HG02852 (cell line): ENCODE data around the gene SLC25A25.

Experiments
- ATAC-seq: cut with Tn5 transposase; IDR thresholded peaks from one replicate; pipeline ENCODE4 v1.9.1; 2021; ENCODE audit warnings: mild to moderate bottlenecking, moderate library complexity; ENCODE audit not compliant: unreplicated experiment

SLC25A25 gene

DNA sequence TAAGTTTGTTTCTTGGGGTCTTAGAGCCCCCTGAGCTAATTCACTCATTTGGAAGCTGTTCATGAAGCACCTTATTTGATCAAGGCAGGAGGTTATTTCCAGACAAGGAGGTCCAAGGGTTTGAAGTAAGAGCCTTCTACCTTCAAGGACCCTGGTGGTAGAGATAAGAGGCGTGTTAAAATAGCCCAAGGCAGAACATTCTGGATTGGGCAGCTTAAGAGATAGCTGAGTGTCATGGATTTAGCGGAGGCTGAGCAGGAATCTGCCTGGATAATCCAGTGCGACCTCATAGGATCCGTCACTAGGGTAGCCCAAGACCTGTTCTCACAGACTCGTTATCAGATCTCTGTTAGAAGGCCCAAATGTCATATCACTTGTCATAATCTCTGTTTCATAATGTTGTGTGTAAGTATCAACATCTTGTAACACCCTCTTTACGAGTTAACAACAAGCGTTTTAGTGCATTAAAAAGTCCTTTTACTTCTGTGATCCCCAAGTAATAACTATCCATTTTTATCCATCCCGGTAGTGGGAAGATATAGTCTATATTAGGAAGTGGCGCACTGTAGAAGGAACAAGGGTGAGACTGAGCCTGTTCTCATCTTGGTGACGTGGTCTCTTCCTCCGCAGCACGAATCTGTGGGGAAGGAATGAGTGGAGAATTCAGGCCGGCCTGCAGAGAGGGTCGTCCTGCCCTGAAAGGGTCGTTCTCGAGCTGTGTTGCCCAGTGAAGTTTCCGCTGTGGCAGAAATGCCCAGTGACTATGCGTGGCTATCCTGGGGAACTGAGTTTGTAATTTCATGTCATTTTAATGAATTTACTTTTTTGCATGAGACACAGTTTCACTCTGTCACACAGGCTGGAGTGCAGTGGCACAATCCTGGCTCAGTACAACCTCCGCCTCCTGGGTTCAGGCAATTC, 28.8 kb downstream of the SLC25A25 start:
- ATAC-seq: no peak

DNA sequence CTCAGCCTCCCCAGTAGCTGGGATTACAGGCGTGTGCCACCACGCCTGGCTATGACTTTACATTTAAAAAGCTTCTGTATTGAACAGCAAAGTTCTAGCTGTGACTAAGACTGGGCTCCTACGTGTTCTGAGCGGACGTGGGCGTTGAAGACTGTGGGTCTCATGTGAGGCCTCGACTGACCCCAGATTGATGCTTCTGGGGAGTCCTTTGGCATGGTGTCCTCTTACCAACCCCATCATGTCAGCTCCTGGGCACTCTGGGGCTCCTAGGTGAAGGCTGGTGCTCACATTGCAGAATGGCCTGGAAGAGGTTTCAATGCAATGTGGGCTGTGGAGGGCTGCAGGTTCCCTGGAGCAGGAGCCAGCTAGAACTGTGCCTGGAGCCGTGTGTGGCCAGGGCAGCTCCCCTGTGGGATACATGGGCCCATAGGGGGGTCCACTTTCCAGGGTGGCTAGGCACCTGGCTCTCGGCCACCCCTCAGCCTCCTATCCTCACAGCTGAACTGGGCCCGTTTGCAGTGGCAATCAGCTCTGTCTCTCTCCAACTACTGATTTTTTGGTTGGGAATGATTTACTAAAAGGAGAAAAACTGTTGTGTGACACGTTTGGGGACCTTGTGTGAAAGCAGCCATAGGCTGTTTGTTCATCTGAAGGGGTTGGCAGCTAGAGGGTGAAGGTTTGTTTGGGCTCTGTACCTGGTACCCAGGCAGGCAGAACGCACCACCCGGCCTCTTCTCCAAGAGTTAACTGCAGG, 29.7 kb downstream of the SLC25A25 start:
- ATAC-seq: no peak

- no peak for ATAC-seq
Measured at GRCh38 chr9:128098297-128099230, 30.5 kb downstream of the SLC25A25 start.

DNA sequence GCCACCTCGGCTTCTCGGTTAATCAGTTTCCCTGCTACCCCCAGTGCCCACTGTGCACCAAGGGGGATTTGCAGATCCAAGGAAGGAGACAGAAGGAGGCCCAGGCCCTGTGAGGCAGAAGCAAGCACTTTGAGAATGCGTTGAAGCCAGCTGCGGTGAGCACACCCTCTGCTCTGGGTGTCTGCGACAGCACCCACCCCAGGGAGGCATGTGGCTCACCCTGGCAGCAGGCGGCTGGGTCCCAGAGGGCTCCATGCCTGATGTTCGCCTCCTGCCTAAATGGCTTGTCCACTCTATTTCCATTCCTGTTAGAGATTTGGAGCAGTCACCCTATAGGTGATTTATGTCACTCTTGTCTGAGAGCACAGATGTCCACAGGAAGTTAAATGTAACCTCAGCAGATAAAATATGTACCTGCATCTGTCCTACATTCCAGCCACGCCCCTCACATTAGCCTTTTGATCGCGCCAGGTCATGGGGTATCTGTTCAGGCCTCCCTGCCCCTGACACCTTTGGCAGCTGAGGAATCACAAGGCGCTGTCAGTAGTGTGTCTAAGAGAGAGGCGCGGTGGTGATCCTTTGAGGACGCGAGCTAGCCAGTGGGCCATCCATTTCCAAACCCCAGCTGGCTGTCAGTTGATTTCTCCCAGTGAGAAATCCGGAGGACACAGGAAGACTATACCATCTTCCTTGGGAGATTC, 31.3 kb downstream of the SLC25A25 start:
- no peak for ATAC-seq

DNA sequence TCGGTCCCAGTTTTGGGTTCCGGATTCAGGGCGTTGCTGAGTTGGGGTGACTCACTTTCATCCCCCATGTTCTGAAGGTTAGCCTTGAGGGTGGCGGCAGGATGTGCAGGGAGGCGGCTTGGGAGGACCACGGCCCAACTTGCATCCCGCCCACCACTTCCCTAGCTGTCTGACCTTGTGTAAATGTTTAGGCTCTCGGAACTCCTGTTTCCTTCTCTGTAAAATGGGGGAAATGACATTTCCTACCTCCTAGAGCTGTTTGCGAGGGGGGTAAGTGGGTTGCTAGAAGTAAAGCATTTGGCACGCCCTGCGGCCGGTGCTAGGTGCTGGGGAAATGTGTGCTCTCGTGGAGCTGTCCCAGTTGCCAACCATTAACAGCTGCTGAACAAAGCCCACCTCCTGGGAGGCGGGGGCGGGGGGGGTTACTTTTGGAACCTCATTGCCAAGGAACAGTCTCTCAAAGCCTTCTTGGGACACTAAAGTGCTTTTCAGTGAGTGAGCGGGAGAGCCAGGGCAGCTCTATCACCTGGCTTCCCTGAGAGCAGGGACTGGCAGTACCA, 32.0 kb downstream of the SLC25A25 start:
- ATAC-seq: no peak

GRCh38 chr9:128100581-128100980, 32.5 kb downstream of the SLC25A25 start:
- ATAC-seq: no peak

GRCh38 chr9:128101231-128101661, 33.2 kb downstream of the SLC25A25 start:
- no peak for ATAC-seq

GRCh38 chr9:128101690-128102089, 33.7 kb downstream of the SLC25A25 start:
- no peak for ATAC-seq

- no peak for ATAC-seq
Measured at GRCh38 chr9:128102196-128102595, 34.2 kb downstream of the SLC25A25 start.

DNA sequence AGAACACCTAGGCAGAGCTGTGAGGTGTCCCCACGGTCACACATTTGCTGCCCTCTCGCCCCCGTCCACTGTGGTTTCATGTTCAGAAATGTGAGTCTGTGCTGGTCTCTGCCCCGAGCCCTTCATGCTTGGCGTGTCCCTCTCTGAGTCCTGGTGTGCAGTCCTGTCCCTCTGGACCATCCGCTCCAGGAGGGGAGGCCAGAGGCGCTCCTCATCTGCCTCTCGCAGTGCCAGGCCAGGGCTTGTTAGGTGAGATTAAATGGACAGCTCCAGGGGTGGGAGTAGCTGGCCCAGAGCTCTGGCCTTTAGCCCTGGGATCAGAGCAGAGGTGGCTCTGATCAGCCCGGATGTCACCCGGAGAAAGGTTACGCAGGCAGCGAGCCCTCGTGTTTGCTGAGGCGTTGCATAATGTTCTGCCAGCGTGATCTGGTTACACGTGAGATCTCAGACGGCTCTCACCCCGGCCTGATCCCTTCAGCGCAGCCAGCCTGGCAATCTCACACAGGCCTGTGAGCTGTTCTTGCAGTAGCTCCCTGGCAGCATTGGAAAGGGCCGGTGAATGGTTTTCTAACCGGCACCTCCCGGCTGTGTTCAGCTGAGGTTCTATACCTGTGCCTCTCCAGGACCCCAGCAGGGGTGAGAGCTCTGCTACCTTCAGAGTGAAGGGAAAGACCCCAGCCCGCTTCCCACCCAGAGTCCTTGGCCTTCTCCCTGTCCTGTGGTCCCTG, 35.0 kb downstream of the SLC25A25 start:
- ATAC-seq: no peak

GRCh38 chr9:128103589-128103962, 35.5 kb downstream of the SLC25A25 start:
- ATAC-seq: no peak

DNA sequence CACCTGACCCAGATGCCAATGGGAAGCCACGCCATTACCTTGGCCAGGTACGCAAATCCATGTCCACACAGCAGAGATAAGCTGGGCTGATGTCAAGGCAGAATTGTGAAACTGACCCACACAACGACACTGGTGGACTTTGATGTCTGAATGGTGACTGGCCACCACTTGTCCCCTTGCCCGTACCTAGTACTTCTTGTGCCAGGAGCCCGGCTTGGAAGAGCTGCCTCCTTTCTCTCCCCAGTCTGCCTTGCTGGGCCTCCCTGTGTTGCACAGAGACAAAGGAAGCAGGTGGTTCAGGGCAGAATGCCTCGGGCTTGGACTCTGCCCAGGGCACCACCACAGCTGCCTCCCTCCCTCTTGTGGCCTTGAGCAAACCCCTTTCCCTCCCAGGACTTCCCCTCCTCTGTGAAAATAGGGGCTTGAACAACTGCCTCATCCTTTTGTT, 36.2 kb downstream of the SLC25A25 start:
- no peak for ATAC-seq

- ATAC-seq: no peak
Measured at GRCh38 chr9:128105538-128106175, 37.6 kb downstream of the SLC25A25 start.

GRCh38 chr9:128106181-128106939, 38.3 kb downstream of the SLC25A25 start:
- ATAC-seq: no peak

DNA sequence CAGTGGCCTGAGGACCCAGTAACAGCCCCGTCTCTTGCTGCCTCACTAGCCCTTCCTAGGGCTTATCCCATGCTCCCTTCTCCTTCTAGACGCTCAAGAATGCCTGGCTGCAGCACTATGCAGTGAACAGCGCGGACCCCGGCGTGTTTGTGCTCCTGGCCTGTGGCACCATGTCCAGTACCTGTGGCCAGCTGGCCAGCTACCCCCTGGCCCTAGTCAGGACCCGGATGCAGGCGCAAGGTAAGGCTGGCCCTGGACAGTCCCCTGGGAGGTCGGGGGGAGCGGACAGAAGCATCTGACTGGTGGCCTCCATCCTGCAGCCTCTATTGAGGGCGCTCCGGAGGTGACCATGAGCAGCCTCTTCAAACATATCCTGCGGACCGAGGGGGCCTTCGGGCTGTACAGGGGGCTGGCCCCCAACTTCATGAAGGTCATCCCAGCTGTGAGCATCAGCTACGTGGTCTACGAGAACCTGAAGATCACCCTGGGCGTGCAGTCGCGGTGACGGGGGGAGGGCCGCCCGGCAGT, 39.0 kb downstream of the SLC25A25 start:
- ATAC-seq: no peak

DNA sequence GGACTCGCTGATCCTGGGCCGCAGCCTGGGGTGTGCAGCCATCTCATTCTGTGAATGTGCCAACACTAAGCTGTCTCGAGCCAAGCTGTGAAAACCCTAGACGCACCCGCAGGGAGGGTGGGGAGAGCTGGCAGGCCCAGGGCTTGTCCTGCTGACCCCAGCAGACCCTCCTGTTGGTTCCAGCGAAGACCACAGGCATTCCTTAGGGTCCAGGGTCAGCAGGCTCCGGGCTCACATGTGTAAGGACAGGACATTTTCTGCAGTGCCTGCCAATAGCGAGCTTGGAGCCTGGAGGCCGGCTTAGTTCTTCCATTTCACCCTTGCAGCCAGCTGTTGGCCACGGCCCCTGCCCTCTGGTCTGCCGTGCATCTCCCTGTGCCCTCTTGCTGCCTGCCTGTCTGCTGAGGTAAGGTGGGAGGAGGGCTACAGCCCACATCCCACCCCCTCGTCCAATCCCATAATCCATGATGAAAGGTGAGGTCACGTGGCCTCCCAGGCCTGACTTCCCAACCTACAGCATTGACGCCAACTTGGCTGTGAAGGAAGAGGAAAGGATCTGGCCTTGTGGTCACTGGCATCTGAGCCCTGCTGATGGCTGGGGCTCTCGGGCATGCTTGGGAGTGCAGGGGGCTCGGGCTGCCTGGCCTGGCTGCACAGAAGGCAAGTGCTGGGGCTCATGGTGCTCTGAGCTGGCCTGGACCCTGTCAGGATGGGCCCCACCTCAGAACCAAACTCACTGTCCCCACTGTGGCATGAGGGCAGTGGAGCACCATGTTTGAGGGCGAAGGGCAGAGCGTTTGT, 39.6 kb downstream of the SLC25A25 start:
- ATAC-seq: no peak
